Thymus (tissue), 11 donors: ENCODE data around the gene CPD. TPM values are rescaled to one million over a fixed set of nuclear protein-coding genes. Genes with fewer than 3 reads are reported as not detected.
A peak's percentile ranks its signal among the peaks of the same experiment; 100 is the strongest.
"Not testable (repeated sequence)": the region's sequence is repeated elsewhere in the genome, so short reads cannot be mapped to it uniquely, and the experiment has no call there.

Source experiments
- DNase-seq, 9 donors: peaks; one replicate each; pipeline ENCODE4 v3.0.0-alpha.2; 2013; ENCODE audit warnings: low spot score in 9 of 9, low read depth in 6 of 9, missing footprints in 1 of 9
- H3K27ac ChIP-seq, 2 donors: one replicate each; pipeline ENCODE4 v1.5.1; 2013; ENCODE audit warnings: control low read depth in 1 of 2, low read depth in 1 of 2, low read length in 1 of 2, mild to moderate bottlenecking in 1 of 2, moderate library complexity in 1 of 2
- H3K27me3 ChIP-seq, 2 donors: one replicate each; pipeline ENCODE4 v1.5.1; 2013; ENCODE audit warnings: low read length in 1 of 2; ENCODE audit not compliant: control insufficient read depth in 2 of 2, insufficient read depth in 1 of 2
- H3K36me3 ChIP-seq, 2 donors: one replicate each; pipeline ENCODE4 v1.5.1; 2013; ENCODE audit warnings: low read length in 1 of 2, mild to moderate bottlenecking in 1 of 2, moderate library complexity in 1 of 2; ENCODE audit not compliant: control insufficient read depth in 2 of 2, insufficient read depth in 2 of 2
- H3K4me1 ChIP-seq, 2 donors: one replicate each; pipeline ENCODE4 v1.5.1; 2013; ENCODE audit warnings: low read length in 2 of 2; ENCODE audit not compliant: control insufficient read depth in 2 of 2, insufficient read depth in 2 of 2
- H3K4me3 ChIP-seq, 2 donors: one replicate each; pipeline ENCODE4 v1.5.1; 2013; ENCODE audit warnings: low read length in 2 of 2, control low read depth in 1 of 2, mild to moderate bottlenecking in 1 of 2
- H3K9me3 ChIP-seq, 2 donors: one replicate each; pipeline ENCODE4 v1.5.1; 2013; ENCODE audit warnings: low read length in 1 of 2, mild to moderate bottlenecking in 1 of 2; ENCODE audit not compliant: control insufficient read depth in 2 of 2, insufficient read depth in 1 of 2
- WGBS: extraction: QIAGEN DNeasy Blood & Tissue Kit; methylation state at CpG from one replicate; pipeline ENCODE4 v1.1.7; 2013; 5-methylcytosine and 5-hydroxymethylcytosine counted together
- polyA plus RNA-seq: library from polyadenylated mRNA; stranded (reverse); fragments of 200-250 nt; gene quantifications from one replicate; pipeline ENCODE4 v1.2.3, GENCODE V29; 2013
- total RNA-seq: library from RNA; stranded (reverse); fragments of 120-200 nt; gene quantifications from one replicate; pipeline ENCODE4 v1.2.4, GENCODE V29; 2013
- donor health status: healthy.

The CPD gene
- total and polyA plus RNA-seq, 2 donors: 11.2 to 14.3 TPM

DNA sequence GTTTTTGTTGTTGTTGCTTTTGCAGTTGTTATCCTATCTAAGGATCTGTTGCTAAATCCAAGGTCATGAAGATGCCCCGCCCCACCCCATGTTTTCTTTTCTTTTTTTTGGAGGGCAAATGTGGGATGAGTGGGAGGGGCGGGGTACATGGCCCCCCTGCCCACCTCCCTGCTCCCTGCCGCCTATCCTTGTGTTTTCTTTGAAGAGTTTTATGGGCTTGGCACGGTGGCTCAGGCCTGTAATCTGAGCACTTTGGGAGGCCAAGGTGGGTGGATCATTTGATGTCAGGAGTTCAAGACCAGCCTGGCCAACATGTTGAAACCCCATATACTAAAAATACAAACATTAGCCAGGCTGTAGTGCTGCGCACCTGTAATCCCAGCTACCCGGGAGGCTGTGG is 79.6 kb downstream of the CPD start:
- peaks cover 7 to 34% of the 10 kb centered on the region in 2 donors for H3K36me3 ChIP-seq
- no peak overlapping the region for H3K4me3 ChIP-seq
- DNase-seq: no peak
- 97% methylated on average over 6 of the region's 6 CpGs for WGBS
- no peak overlapping the region for H3K27ac ChIP-seq
- no peaks in the 10 kb centered on the region for H3K4me1 ChIP-seq
- H3K9me3 ChIP-seq: peaks cover 0 to 3% of the 10 kb centered on the region in 2 donors
- H3K27me3 ChIP-seq: no peaks in the 10 kb centered on the region

DNA sequence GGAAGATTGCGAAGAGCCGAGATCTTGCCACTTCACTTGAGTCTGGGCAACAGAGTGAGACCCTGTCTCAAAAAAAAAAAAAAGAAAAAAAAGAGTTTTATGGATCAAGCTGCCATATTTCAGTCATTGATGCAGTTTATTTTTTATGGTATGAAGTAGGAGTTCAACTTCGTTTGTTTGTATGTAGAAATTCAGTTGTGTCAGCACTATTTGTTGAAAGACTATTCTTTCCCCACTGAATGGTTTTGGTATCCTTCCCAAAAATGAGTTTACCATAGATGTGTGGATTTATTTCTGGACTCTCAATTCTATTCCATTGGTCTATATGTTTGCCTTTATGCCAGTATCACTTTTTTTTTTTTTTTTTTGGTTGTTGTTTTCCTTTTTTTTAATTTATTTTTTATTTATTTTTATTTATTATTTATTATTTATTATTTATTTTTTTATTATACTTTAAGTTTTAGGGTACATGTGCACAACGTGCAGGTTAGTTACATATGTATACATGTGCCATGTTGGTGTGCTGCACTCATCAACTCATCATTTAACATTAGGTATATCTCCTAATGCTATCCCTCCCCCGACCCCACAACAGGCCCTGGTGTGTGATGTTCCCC is 80.2 kb downstream of the CPD start:
- H3K27me3 ChIP-seq: not testable (repeated sequence)
- WGBS: 98% methylated on average over 5 of the region's 5 CpGs

DNA sequence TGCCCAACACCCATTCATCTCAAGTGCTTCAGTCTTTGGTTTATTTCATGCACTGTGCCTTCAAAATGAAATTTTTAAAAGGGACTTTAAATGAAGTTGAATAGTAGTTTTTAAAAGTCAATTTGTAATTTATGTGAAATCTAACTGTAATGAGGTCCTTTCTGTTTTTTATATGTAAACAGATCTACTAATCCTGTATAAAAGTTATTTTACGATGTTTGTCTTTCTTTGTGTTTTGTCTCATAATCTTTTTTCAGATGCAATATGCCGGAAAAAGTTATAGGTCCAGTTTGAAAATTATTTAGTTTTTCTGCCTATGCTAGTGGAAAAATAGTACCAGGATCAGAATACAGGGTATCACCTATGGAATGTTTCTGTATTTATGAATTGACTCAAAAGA is 89.7 kb downstream of the CPD start:
- H3K4me1 ChIP-seq: no peaks in the 10 kb centered on the region
- H3K27ac ChIP-seq: no peak overlapping the region
- WGBS: 100% methylated on average over 2 of the region's 2 CpGs
- H3K27me3 ChIP-seq: peaks cover 0 to 4% of the 10 kb centered on the region in 2 donors
- peaks cover 3 to 21% of the 10 kb centered on the region in 2 donors for H3K36me3 ChIP-seq
- H3K9me3 ChIP-seq: no peaks in the 10 kb centered on the region
- no peak overlapping the region for H3K4me3 ChIP-seq
- no peak for DNase-seq

More for the DNA sequence above, 80.2 kb downstream of the CPD start:
- not testable (repeated sequence) for H3K27ac ChIP-seq, H3K4me1 ChIP-seq, H3K9me3 ChIP-seq, DNase-seq, H3K4me3 ChIP-seq
- H3K36me3 ChIP-seq: peaks cover 7 to 36% of the 10 kb centered on the region in 2 donors

DNA sequence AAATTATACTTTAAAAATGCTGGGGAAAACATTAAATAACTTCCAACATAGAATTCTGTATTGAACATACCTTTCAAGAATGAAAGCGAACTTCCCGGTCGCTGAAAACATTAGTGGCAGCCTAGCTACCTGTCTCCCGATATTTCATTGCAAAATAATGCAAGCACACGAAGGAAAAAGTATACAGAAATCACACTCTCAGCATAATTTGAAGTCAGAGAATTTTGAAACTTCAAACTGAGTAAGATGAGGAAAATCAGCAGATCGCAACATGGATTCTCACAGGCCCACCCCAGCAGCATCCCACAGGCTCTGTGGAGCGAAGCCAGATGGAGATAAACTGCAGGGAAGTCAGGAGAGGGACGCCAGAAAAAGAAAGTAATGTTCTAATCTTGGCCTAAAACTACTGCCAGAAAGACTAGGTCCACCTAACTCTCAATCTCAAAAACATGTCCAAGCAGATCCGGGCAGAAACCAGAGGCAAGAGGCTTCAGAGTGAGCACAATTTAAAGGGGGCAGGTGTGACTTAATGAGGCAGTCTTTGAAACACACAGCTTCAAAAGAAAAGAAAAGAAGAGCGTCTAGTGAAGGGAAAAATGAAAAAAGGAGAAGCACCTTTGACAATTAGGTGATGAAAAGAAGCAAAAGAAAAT is 93.6 kb downstream of the CPD start:
- Histone ChIP-seq H3K4me1 (peaks cover 0 to 5% of the 10 kb centered on the region in 2 donors), H3K36me3 (peaks cover 0 to under 1% of the 10 kb centered on the region in 2 donors), H3K4me3 (peak overlapping the region in 1 of 2 donors; percentile 4), H3K27me3 (peaks cover 0 to 4% of the 10 kb centered on the region in 2 donors), H3K27ac (peak overlapping the region in 1 of 2 donors; percentile 49), H3K9me3 (no peaks in the 10 kb centered on the region)
- peak in 3 of 9 donors; percentile 1 to 14 (median 4) for DNase-seq
- 81% methylated on average over 10 of the region's 10 CpGs for WGBS

DNA sequence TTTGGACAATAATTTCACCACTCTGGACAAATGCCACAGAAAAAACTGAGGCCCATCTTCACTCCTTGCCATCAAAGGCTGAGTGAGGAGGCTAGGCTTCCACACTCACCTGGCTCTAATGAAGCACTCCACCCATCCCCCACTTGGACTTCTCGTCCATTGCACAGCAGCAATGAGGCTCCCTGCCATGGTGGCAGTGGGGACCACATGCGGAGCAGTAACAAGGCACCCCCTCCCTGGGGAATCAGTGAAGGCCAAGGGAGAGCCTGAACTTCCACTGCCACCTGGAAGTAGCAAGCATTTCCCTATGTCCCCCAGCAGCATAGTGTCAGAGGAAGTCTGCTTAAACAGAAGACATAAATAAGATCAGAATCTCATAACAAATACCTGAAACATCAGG is 96.5 kb downstream of the CPD start:
- WGBS: 98% methylated on average over 2 of the region's 2 CpGs
- Histone ChIP-seq H3K4me3 (no peak overlapping the region), H3K27ac (no peak overlapping the region), H3K36me3 (peaks cover 0 to 8% of the 10 kb centered on the region in 2 donors), H3K9me3 (no peaks in the 10 kb centered on the region), H3K4me1 (peaks cover 0 to 5% of the 10 kb centered on the region in 2 donors), H3K27me3 (peaks cover 0 to 4% of the 10 kb centered on the region in 2 donors)
- DNase-seq: no peak

DNA sequence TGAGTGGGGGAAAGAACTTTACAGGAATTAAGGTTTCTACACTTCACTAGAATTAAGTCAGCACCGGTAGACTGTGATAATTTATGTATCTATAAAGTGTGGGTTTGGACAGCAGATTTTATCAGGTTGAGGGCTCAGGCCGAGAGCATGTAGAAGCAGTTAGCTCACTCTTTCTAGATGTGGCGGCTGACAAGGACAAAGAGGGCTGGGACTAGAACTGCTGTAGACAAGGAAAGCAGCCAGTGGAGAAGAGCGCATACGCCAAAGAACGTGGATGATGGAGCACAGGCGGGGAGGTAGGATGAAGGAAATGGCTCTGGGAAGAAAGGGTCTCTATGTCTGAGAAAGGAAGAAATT is 98.0 kb downstream of the CPD start:
- Histone ChIP-seq H3K4me3 (peak overlapping the region; percentile 16 to 85), H3K36me3 (peaks cover 5 to 16% of the 10 kb centered on the region in 2 donors), H3K27me3 (peaks cover 0 to 4% of the 10 kb centered on the region in 2 donors), H3K27ac (peak overlapping the region; percentile 6 to 35), H3K9me3 (no peaks in the 10 kb centered on the region), H3K4me1 (peaks cover 0 to 5% of the 10 kb centered on the region in 2 donors)
- DNase-seq: peak in 1 of 9 donors; percentile 1
- 26% methylated on average over 7 of the region's 7 CpGs for WGBS

DNA sequence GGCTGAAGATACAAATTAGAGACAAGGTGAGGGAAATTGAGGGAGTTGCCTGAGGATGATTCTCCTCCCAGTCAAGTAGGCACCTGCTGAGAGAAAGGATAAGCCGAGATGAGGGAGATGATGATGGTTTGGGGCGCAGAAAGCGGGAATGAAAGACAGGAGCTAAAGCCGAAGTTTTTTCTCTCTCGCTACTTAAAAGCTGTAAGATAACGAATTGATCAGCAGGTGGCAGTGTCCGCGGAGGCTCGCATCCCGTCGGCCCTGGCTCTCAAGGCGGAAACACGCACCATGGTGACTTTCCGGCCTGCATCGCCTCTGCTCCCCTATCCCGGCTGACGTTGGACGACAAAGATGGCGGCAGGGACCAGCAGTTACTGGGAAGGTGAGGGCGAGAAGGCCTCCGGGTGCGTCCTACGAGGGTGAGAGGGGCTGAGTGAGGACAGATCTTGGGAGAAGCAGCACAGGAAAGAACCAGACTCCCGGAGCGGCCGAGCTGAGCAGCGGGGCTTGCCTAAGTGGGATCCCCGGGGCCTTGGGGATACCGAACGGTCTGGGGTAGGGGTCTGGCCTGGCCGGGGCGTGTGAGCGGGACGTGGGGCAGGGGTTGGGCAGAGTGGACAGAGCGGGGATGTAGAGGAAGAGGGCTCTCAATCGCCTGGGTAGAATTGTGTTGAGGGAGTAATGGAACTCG is 98.5 kb downstream of the CPD start, which contains the start of gene GOSR1:
Gene GOSR1 (plus strand): TSS at position 326 of the 691 bp plus-strand sequence. CDS start 26 bp downstream, at position 352.
- H3K4me3 ChIP-seq: peak within 1 kb of the TSS; percentile 85 to 99
- H3K9me3 ChIP-seq: no peaks in the 10 kb centered on the region
- peaks cover 0 to 5% of the 10 kb centered on the region in 2 donors for H3K4me1 ChIP-seq
- WGBS: under 1% methylated on average over 37 of the region's 37 CpGs
- peaks cover 0 to 4% of the 10 kb centered on the region in 2 donors for H3K27me3 ChIP-seq
- H3K27ac ChIP-seq: peak within 1 kb of the TSS; percentile 85 to 90
- H3K36me3 ChIP-seq: peaks cover 6 to 19% of the 10 kb centered on the region in 2 donors
- DNase-seq: peak; percentile 82 to 97 (median 92)

DNA sequence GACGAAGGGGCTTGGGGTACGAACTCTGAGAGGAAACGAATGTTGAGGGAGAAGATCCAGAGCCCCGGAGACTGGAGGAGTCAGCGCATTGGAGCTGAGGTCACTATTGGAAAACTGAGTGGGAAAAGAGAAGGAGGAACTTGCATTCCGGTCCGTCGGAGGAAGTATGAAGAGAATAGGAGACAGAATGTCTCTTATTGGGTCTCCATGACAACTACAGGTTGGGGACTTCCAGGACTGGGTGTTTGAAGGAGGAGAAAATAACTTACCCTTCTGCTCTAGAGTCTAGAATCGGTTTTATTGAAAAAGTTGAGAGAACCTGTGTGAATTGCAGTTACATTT is 99.0 kb downstream of the CPD start:
- Histone ChIP-seq H3K9me3 (no peaks in the 10 kb centered on the region), H3K27ac (peak overlapping the region; percentile 85 to 90), H3K27me3 (no peaks in the 10 kb centered on the region), H3K4me1 (peaks cover 0 to 5% of the 10 kb centered on the region in 2 donors), H3K4me3 (peak overlapping the region; percentile 85 to 99), H3K36me3 (peaks cover 6 to 25% of the 10 kb centered on the region in 2 donors)
- DNase-seq: peak in 5 of 9 donors; percentile 1 to 20 (median 10)
- 1% methylated on average over 9 of the region's 9 CpGs for WGBS

DNA sequence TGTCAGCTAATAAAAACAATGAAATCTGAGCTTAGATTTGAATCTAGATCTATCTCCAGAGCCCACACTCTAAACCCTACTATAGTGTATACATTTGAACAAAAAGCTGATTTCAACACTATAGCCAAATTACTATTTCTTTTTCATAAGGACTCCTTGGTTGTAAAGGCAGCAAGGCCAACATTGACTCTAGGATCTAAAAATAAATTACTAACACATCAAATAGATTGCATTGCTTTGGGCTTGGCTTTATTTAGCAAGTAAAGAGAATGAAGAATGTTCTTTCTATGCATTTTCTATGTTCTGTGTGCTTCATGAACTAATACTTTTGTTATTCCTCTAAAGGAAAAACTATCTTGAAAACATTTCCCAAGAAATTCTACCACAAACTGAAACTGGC is 103.8 kb downstream of the CPD start:
- no peak for DNase-seq
- no peak overlapping the region for H3K27ac ChIP-seq
- no peaks in the 10 kb centered on the region for H3K9me3 ChIP-seq
- H3K4me1 ChIP-seq: no peaks in the 10 kb centered on the region
- no peak overlapping the region for H3K4me3 ChIP-seq
- no peaks in the 10 kb centered on the region for H3K27me3 ChIP-seq
- H3K36me3 ChIP-seq: peaks cover 26 to 63% of the 10 kb centered on the region in 2 donors
